ENCODE data around the gene SART1.
"Not testable (repeated sequence)": the region's sequence is repeated elsewhere in the genome, so short reads cannot be mapped to it uniquely, and the experiment has no call there.

Gene SART1

DNA sequence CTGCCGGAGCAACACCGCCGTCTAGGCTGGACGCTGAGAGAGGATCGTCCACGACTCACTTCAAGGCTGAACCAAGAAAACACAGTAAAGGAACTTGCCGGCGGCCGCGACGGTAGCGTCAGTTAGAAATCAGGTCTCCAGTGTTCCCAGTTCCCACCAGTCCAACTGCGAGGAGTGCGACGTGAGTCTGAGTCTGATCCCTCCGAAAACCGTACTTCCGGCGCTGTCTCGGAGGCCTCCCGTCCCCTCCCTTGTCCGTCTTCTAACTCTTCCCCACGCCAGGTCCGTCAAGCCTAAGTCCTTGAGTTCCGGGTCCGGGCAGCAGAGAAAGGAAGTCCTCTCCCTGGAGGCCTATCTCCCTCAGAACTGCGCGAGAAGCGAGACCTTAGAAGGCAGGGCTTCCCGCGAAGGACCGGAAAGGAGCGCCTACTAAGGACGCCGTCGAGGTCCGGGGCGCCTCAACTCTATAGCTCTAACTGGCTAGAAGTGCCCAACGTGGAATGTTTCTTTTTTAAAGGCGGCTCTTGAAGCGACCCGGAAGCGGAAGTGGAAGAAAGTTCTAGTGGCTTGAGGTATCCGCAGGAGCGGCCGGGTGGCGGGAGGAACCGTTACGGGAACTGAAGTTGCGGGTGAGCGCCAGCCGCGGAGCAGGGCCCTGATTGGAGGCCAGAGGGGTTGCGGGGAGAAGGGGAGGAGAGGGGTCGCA is 40.6 kb downstream of the SART1 start, which contains the start of the genes BANF1 and EIF1AD:
TSS of gene BANF1 (plus strand) at position 562 of the 706 bp plus-strand sequence. CDS start 748 bp downstream, outside the sequence.
TSS of gene EIF1AD (minus strand) at position 216 of the 706 bp plus-strand sequence. CDS start 1,768 bp downstream, outside the sequence.
- DNase-seq: peak; percentile 93

DNA sequence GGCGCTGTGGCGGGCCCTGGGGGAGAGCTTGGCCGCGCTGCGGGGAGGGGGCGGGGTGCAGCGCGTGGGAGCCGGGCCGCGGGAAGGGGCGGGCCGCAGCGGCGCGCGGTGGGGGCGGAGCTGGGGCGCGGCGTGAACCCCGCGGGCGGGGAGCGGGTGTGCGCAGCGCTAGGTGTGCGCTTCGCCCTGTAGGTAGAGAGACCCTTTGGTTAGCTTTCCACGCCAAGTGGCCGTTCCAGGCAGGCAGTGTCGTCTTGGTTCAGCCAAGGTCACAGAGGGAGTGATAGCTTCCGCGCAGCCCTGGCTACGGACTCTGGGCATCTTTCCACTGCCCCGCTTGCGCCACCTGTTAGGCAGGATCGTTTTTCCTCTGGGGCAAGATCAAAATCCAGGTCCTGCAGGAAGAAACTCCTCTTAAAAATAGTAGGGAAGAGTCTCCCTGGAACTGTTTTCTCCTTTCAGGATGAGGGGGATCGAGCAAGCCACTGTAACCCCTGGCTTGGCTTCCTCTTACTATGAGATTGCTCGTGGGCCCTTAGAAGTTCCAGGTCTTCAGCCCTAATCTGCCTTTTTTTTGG is 41.2 kb downstream of the SART1 start:
- DNase-seq: no peak

DNA sequence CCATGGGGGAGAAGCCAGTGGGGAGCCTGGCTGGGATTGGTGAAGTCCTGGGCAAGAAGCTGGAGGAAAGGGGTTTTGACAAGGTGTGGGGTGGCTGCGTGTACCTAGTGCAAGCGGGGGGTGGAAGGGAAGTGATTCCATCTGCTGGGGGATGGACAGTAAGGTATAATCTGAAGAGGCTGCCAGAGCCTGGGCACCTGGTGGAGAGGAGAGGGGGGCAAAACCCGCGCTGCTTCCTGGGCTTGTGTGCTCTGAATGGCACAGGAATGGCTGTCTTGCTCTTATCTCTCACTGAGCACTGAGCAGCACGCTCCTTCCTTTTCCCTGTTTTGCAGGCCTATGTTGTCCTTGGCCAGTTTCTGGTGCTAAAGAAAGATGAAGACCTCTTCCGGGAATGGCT is 41.8 kb downstream of the SART1 start:
- DNase-seq: no peak

DNA sequence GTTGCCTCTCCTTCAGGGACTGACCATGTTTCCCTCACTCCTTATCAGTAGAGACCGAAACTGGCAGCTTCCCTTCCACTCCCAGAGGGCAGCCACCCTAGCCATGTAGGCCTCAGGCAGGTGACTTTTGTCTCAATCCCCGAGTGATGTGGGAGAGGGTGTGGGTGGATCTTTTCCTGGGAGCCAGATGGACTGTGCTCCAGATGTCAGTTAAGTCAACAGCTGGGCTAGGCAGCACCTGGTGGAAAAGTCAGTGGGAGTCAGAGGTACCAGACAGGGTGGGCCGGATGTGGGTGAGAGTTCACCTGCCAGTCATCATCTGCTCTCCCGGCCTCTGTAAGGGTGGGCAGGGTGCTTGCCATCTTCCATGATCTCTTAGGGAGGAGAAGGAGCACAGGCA is 42.7 kb downstream of the SART1 start:
- no peak for DNase-seq

DNA sequence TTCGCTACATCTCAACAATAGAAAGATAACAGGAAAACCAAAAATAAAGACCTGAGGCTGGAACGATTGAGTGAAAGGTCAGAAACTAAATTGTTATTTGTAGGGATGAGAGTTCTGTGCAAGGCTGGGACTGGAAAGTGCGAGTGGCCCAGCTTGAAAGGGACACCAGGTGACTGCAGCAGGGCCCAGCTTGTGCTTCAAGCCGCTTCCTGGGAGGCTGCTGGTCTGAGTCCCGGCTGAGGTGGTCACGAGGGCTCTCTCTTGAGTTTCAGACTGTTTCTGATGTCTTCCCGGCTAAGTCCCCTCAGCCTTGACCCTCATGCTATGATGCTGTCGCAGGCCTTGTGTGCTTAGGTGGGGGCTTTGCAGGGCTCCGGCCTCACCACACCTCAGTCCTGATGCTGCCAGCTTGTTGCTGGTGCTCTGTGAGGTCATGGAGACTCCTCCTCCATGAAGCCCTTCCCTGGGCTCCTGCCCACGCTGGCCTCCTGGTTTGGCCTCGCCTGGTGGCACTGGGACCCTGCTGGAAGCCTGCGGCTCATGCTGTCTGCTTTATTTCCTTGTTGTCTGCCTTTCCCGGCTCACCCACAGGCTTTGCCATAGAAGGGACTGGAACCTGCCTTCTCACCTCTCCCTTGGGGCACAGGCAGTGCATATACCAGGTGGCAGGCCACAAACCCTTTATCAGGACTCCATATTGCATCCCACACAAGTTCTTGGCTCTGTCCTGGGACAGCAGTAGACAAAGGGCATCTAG is 44.8 kb downstream of the SART1 start:
- no peak for DNase-seq

DNA sequence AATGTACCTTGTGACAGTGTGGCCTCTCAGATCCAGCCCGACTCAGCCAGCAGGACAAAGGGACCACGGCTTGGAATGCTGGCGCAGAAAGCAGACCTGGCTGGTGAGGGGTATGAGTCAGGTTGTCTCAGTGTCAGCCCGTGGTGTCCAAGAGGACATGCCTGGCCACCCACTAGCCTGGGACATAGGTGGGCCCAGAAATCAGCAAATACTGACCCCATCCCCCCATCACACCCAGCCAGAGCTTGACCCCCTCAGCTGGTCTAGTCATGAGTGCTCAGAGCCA is 45.3 kb downstream of the SART1 start:
- DNase-seq: no peak

DNA sequence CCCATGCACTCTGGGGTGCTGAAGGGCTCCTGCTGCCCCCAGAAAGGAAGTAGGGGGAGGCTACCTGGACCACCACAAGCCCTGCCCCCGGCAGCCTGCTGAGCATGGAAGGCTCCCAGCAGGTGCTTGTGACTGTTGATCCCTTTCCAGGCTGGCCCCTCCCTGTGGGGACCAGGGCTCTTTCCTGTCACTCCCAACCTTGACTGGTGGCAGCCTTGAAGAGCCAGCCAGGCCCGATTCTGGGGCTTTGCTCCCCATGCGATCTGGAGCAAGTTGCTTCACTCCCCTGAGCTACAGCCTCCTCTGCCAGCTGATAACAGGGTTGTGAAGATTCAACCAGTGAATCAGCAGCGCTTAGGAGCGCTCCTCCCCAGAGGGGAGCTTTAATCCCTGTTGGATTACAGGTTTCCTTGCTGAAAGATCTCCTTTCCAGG is 45.7 kb downstream of the SART1 start:
- DNase-seq: no peak

DNA sequence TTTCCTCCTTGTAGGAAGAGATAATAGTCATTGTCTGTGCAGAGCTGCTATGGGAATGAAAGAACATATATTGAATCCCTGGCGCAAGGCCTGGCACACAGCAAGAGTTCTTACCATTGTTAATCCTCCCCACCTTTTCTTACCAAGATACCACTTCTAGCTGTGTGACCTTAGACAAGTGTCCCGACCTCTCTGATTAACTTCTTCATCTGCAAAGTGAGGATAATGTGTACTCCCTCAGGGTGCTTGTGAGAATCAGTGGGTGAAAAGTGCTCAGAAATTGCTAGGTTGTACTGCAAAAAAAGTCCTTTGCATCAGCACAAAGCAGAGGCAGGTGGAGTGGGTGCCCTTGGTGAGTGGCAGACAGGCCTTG is 46.5 kb downstream of the SART1 start:
- no peak for DNase-seq

DNA sequence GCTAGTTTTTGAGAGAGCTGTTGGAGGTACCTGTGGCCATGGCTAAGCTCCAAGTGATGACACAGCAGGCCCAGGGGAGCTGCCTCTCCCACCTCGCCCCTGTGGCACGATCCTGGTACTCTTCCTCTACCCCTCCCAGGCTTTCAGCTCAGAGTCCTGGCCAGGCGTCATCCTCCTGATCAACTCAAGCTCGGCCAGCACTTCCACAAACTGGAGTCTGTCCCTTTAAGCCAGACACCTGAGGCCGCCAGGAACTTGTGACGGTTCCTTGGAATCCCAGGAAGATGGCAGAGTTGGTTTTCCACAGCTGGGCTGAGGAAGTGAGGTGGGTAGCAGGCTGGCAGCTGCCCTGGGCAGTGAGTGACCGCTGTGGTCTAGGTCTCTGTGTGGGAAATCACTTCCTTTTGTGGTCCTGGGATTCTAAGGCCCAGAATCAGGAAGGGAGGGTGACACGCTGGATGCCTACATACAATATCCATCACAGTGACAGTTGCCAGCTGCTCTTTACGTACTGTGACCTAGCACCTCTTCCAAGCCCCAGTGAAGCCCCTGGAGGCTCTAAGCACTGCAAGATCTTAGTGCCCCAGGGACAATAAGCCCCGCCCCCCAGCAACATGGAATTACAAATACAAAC is 47.1 kb downstream of the SART1 start:
- DNase-seq: no peak

DNA sequence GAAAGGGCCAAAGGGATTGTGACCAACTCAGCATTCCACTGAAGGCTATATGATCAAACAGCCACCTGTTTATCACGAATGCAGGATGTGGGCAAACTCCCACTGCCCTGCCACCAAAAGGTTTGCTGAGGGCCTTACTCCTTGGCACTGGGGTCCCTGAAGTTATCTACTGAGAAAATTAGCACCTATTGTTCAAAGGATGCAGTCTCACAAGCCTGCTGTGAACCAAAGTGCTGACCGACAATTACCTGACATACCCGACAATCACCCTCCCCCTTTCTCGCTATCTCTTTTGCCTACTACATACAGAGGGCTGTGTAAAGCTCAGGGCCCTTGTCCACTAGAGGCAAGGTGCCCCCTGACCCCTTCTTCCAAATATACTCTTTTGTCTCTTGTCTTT is 48.5 kb downstream of the SART1 start:
- not testable (repeated sequence) for DNase-seq

DNA sequence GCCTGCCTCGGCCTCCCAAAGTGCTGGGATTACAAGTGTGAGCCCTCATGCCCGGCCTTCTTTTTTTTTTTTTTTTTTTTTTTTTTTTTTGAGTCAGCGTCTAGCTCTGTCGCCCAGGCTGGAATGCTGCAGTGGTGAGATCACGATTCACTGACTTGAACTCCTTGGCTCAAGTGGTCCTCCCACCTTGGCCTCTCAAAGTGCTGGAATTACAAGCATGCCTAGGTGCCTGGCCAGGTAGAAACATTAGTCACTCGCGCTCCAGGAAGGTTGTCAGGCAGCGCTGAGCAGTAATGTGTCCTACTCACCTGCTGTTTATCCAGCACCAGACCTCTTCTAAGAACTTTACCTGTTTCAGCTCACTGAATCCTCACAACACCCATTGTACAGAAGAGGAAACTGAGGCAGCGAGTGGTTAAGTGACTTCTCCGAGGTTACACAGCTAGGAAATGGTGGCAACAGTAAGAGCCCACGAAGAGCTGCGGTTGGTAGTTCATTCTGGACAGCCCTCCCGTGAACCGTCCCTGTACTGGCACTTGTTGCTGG is 49.8 kb downstream of the SART1 start:
- no peak for DNase-seq

DNA sequence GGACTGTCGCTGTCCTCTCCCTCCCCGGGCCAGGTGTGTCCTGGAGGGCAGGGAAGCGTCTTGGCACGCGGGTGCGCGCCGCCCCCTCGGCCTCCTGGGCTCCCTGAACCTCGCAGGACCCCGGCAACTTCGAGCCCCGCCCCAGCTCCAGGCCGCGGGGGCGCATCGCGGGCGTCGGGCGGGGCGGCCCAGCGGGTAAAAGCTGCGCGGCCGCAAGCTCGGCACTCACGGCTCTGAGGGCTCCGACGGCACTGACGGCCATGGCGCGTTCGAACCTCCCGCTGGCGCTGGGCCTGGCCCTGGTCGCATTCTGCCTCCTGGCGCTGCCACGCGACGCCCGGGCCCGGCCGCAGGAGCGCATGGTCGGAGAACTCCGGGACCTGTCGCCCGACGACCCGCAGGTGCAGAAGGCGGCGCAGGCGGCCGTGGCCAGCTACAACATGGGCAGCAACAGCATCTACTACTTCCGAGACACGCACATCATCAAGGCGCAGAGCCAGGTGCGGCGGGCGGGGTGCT is 50.3 kb downstream of the SART1 start, which contains the start of gene CST6:
TSS of gene CST6 (plus strand) at position 224 of the 519 bp plus-strand sequence. CDS start at position 261, 37 bp downstream.
- no peak for DNase-seq

DNA sequence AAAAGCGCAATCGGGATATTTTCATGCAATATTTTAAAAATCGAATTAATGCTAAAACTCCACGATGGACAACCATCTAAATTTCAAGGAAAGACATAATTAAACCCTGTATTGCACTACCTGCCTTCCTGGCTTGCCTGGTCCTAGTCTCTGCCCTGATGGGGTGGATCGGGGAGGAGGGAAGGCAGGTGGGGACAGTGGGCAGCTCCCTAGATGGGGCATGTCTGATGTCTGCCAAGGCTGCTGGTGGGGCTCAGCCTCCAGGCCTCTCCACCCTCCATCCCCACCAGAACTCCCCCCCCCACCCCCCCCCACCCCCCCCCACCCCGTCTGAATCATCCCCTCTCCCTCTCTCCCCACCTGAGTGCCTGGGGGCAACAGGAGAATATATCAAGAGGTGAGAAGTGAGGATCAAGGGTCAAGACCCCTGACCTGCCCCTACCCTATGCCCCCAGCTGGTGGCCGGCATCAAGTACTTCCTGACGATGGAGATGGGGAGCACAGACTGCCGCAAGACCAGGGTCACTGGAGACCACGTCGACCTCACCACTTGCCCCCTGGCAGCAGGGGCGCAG is 50.9 kb downstream of the SART1 start:
- no peak for DNase-seq

DNA sequence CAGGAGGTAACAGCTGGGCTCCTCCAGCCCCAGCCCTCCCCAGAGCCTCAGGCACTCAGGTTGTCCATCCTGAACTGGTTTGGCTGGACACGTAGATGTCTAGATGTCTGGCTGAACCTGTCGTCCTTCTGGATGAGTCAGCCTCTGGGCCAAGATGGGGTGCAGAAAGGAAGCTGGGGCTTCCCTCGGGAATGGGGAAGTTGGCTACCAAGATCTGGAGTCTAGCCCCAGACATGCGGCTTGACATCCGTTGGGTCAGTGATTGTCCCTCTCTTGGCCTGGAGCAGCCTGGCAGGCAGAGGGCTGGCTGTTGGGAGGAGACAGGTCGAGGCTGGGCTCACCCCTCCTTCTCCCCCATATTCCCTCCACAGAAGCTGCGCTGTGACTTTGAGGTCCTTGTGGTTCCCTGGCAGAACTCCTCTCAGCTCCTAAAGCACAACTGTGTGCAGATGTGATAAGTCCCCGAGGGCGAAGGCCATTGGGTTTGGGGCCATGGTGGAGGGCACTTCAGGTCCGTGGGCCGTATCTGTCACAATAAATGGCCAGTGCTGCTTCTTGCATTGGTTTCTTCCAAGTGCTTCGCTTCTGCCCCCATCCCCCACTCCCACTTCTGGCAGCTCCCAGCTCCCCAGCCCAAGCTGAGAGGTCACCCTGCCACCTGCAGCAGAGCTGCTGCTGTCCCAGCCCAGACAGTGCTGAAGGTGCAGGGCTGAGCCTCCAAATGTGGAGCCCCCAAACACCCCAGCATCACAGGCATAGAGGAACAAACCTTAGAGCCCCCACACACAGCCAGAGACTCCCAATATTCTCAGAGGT is 51.6 kb downstream of the SART1 start:
- DNase-seq: no peak

DNA sequence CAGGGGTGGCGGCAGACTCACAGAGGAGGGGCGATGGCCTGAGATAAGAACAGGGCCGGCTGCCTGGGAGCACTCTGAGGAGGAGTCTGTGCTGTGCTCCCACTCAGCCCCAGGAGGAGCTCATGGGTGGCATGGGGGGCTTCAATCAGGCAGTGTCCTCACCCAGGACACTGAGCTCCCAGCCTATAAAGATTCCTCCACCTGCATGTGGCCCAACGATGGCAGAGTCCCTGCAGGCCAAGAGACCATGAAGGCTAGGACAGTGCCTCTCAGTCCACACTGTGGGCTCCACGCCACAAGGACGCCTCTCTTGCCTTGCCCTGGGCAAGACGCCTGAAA is 52.2 kb downstream of the SART1 start:
- DNase-seq: no peak

DNA sequence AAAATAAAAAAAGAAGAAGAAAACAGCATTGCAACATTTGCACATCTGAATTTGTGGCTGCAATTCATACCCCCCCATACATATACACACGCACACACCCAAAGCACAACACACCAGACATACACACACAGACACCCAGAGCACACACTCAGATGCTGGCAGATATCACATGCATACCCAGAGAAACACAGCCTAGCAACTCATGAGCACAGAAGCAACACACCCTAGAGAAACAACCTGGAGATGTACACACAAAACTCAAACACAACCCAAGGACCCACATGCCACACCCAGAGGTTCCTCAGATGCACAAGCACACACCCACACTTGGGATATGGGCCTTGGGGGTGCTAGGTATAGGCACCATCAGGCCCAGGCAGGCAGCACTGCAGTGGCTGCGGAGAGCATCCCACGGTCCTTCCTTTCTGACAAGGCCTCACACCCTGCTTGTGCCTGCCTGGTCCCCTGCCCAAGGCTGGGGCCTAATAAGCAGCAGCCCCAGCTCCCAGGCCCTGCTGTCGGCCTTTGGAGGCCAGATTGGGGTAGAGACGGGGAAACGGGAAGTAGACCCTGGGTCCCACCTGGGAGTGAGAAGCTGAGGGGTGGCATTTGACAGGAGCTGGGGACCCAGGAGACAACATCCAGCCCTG is 53.4 kb downstream of the SART1 start:
- no peak for DNase-seq

DNA sequence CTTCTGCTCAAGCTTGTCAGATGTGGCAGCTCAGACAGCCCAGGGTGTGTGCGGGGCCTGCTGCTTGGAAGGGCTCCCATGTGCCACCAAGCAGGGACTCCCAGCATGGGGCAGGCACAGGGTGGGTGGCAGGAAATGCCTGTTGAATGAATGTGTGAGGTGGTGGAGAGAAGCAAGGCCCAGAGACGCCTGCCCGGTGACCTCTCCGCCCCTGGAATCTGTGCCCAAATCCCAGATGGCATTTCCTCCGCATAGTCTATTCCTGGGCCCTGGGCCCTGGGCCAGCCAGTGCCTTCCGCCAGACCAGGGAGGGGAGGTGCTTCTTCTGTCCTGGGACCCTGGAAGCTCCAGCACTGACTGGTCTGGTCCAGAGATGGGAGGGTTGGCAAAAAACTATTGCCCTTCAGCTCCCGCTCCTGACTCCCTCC is 53.9 kb downstream of the SART1 start:
- no peak for DNase-seq

DNA sequence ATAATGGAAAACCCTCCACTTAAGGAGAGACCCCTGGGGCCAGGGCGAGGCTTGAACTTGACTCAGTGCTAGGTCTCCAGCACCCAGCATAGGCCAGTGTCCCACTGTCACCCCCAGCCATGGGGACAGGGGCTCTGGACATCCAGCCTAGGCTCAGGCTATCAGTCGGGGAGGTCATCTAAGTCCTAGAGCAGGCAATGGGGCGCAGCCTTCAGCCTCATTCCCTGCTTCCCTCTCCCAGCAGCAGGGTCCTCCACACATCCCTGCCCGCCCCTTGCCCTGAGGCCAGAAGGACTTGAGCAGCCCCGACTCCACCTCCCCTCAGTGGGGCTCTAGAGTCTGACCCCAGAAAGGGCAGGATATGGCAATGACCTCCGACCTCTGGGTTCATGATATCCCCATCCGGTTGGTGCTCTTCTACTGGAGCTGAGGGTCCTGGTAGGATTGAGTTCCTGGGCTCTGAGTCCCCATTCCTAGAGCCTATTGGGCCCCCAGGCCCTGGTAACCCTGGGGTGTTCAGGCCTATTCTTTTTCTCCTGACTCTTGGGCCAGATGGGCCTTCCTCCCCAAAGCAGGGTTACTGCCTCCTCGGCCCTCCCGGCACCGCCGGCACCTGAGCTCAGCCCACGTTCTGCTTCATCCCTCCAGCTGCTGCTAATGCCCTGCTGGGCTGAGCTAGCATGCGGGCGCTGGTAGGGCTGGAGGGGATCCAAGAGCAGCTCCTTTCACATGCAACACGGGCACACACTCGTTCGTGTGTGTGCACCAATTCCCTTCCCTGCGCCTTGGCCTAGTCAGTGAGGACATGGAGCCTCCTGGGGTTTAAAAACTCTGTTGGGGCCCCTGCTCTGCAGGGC is 54.6 kb downstream of the SART1 start:
- DNase-seq: no peak

DNA sequence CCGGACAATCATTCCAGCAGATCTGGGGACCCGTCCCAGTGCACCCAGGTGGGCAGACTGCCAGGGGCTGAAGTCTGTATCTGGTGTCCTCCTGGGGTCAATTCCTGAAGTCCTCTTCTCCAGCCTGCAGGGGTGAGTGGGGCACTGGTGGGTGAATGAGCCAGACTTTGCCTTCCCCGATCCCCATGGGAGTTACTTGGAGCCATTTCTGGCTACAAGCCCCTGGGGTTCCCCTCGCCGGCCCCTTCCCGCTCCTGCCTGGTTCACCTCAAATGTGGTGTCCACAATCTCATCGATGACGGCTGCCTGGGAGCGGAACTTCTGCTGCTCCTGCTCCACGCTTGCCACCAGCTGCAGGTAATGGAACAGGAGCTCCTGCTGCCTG is 55.3 kb downstream of the SART1 start:
- no peak for DNase-seq

DNA sequence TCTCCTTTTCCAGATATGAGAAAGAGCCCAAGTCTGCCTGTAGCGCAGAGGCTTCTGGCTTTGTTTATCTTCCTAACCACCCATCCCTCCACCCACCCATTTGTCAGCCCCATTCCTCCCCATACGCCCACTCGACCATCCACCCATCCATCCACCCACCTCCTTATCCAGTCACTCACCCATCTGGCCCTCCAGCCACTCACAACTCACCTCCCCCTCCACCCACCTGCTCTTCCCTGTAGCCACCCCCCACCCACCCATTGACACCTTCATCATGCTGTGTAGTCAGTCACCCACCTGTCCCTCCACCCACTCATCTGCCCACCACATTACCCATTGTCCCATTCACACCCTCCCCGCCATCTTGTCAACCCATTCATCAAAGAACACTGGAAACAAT is 55.8 kb downstream of the SART1 start:
- DNase-seq: no peak

Data from central memory CD4-positive, alpha-beta T cell (primary cell).